HepG2 (cell line): Measurements from ENCODE around the gene DPEP3. TPM values are rescaled to one million over a fixed set of nuclear protein-coding genes. Genes with fewer than 3 reads are reported as not detected.

Source experiments
- ARNT ChIP-seq: fragments of 450-650 bp; IDR thresholded peaks from 2 replicates; pipeline ENCODE4 v1.6.1; 2017
- CBX2 ChIP-seq, 2 experiments: fragments of 200-600 bp in 1 of 2; sonication (generic); formaldehyde crosslinking in 1 of 2; IDR thresholded peaks; 2 replicates each; pipeline versions ENCODE4 v1.7.0 to v1.8.1; 2018 to 2022; ENCODE audit warnings: low read depth in 2 of 2, low read length in 1 of 2, mild to moderate bottlenecking in 1 of 2, missing genetic modification reagents in 1 of 2
- DNMT3B ChIP-seq: conservative IDR thresholded peaks from 2 replicates; pipeline ENCODE4 v1.6.1; 2016; ENCODE audit warnings: missing biosample characterization, control low read depth
- GTF3A ChIP-seq: sonication (generic); formaldehyde crosslinking; conservative IDR thresholded peaks from 2 replicates; pipeline ENCODE4 v1.4.0; 2020; ENCODE audit warnings: mild to moderate bottlenecking, missing genetic modification reagents
- KLF16 ChIP-seq, 2 experiments: sonication (generic) in 1 of 2; formaldehyde crosslinking in 1 of 2; IDR thresholded peaks; 2 replicates each; pipeline versions ENCODE4 v1.6.1 to v1.8.0; 2016 to 2023; ENCODE audit warnings: missing genetic modification reagents in 2 of 2, missing compliant biosample characterization in 1 of 2
- MAFG ChIP-seq: sonication (generic); formaldehyde crosslinking; IDR thresholded peaks from 2 replicates; pipeline ENCODE4 v1.5.1; 2020; ENCODE audit warnings: mild to moderate bottlenecking, missing genetic modification reagents
- POLR2A ChIP-seq, 2 experiments: IDR thresholded peaks; 2 replicates each; pipeline ENCODE4 v1.6.1; 2011; ENCODE audit warnings: low read depth in 2 of 2, low read length in 2 of 2, mild to moderate bottlenecking in 1 of 2, moderate library complexity in 1 of 2; ENCODE audit not compliant: insufficient read depth in 1 of 2
- SIN3A ChIP-seq: IDR thresholded peaks from 2 replicates; pipeline ENCODE4 v1.6.1; 2011; ENCODE audit warnings: low read depth, mild to moderate bottlenecking, control low read depth, low read length, borderline replicate concordance
- SMARCC2 ChIP-seq: fragments of 450-650 bp; IDR thresholded peaks from 2 replicates; pipeline ENCODE4 v1.6.1; 2017; ENCODE audit warnings: antibody characterized with exemption, mild to moderate bottlenecking
- SMYD3 ChIP-seq: sonication (generic); formaldehyde crosslinking; IDR thresholded peaks from 2 replicates; pipeline ENCODE4 v1.8.1; 2023; ENCODE audit warnings: mild to moderate bottlenecking, missing genetic modification reagents
- TMF1 ChIP-seq: sonication (generic); formaldehyde crosslinking; IDR thresholded peaks from 2 replicates; pipeline ENCODE4 v1.8.1; 2022; ENCODE audit warnings: low read depth, missing genetic modification reagents
- ZNF251 ChIP-seq: sonication (generic); formaldehyde crosslinking; IDR thresholded peaks from 2 replicates; pipeline ENCODE4 v1.9.0; 2021; ENCODE audit warnings: mild to moderate bottlenecking, missing genetic modification reagents
- ZNF282 ChIP-seq: fragments of 450-650 bp; IDR thresholded peaks from 2 replicates; pipeline ENCODE4 v1.6.1; 2018; ENCODE audit not compliant: partially characterized antibody
- ZNF615 ChIP-seq: sonication (generic); formaldehyde crosslinking; IDR thresholded peaks from 2 replicates; pipeline ENCODE4 v1.5.0; 2020; ENCODE audit warnings: mild to moderate bottlenecking, missing genetic modification reagents, borderline replicate concordance
- ZNF670 ChIP-seq: sonication (generic); formaldehyde crosslinking; IDR thresholded peaks from 2 replicates; pipeline ENCODE4 v1.8.0; 2022; ENCODE audit warnings: mild to moderate bottlenecking, missing genetic modification reagents, borderline replicate concordance
- ZNF782 ChIP-seq: sonication (generic); formaldehyde crosslinking; IDR thresholded peaks from 2 replicates; pipeline ENCODE4 v1.4.0; 2020; ENCODE audit warnings: missing genetic modification reagents, mild to moderate bottlenecking, borderline replicate concordance
- polyA plus RNA-seq, 8 experiments: library from polyadenylated mRNA; depleted of rRNA in 3 of 8; stranded (reverse) in 7 of 8; unstranded in 1 of 8; fragments of >200 nt; fragmentation: Illumina TruSeq in 4 of 8; extraction: Trizol in 4 of 8; gene quantifications; 2 replicates each; pipeline versions ENCODE4 v1.2.1 to v1.2.3, GENCODE V29; 2011 to 2016; ENCODE audit warnings: low read depth in 4 of 8, missing spikeins in 1 of 8, mixed read lengths in 1 of 8; ENCODE audit not compliant: insufficient read depth in 1 of 8
- total RNA-seq, 5 experiments: library from RNA; depleted of rRNA; stranded (reverse); fragments of >200 nt; fragmentation: Illumina TruSeq; extraction: Trizol; gene quantifications; 2 replicates each; pipeline ENCODE4 v1.2.3, GENCODE V29; 2016; ENCODE audit warnings: low read depth in 1 of 5
- TF ChIP-seq, protein P1 (sequence below): sonication (generic); formaldehyde crosslinking; IDR thresholded peaks from 2 replicates; pipeline ENCODE4 v1.4.0; 2020; ENCODE audit warnings: missing genetic modification reagents
- TF ChIP-seq, protein P2 (sequence below), 2 experiments: sonication (generic) in 1 of 2; formaldehyde crosslinking in 1 of 2; IDR thresholded peaks; 2 replicates each; pipeline versions ENCODE4 v1.6.1 to v1.9.0; 2014 to 2022; ENCODE audit warnings: antibody characterized with exemption in 1 of 2, borderline replicate concordance in 1 of 2, inconsistent platforms in 1 of 2, low read depth in 1 of 2, missing genetic modification reagents in 1 of 2
- TF ChIP-seq, protein P3 (sequence below): sonication (generic); formaldehyde crosslinking; IDR thresholded peaks from 2 replicates; pipeline ENCODE4 v1.4.0; 2020; ENCODE audit warnings: mild to moderate bottlenecking, missing genetic modification reagents

DPEP3 gene
- total and polyA plus RNA-seq, 2 of the 13 experiments (the other 11 are each of a cell fraction or from before 2014, with no cell fraction given) = not detected

DNA sequence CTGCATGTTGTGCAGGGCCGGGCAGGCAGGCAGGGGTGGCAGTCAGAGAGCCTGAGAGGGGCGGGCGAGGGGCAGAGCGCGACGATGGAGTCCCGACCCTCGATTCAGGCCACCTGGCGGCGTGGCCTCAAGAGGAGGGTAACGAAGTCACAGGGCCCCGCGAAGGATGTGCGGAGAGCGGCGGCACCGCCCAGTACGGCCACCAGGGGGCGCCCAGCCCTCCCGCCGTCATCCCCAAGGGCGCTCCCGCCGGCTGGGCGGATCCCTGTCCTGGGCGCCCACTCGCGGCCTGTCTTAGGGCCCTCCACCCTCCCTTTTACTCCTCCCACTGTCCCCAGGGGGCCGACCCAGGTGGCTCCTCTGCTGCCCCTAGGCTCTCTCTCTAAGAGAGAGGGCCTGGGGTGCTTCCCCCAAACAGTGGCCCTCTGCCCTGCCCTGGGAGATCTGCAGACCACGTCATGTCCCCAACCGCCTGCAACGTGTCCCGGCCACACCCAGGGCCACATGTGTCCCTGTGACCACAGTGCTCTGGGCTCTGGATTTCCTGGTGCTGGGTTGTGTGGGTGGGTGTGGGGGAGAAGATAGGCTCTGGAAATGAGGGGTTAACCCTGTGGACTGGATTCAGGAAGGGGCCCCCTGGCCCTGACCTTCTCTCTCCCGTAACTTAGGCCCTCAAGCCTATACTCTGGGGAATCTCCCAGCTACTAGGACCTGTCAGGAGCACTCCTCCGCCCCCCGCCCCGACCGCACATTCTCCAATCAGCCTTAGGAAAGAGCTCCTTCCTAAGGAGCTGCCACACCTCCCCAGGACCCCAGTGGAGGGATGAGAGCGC is 13.1 kb upstream of the DPEP3 start (continued):
- TF ChIP-seq, protein P1, sequence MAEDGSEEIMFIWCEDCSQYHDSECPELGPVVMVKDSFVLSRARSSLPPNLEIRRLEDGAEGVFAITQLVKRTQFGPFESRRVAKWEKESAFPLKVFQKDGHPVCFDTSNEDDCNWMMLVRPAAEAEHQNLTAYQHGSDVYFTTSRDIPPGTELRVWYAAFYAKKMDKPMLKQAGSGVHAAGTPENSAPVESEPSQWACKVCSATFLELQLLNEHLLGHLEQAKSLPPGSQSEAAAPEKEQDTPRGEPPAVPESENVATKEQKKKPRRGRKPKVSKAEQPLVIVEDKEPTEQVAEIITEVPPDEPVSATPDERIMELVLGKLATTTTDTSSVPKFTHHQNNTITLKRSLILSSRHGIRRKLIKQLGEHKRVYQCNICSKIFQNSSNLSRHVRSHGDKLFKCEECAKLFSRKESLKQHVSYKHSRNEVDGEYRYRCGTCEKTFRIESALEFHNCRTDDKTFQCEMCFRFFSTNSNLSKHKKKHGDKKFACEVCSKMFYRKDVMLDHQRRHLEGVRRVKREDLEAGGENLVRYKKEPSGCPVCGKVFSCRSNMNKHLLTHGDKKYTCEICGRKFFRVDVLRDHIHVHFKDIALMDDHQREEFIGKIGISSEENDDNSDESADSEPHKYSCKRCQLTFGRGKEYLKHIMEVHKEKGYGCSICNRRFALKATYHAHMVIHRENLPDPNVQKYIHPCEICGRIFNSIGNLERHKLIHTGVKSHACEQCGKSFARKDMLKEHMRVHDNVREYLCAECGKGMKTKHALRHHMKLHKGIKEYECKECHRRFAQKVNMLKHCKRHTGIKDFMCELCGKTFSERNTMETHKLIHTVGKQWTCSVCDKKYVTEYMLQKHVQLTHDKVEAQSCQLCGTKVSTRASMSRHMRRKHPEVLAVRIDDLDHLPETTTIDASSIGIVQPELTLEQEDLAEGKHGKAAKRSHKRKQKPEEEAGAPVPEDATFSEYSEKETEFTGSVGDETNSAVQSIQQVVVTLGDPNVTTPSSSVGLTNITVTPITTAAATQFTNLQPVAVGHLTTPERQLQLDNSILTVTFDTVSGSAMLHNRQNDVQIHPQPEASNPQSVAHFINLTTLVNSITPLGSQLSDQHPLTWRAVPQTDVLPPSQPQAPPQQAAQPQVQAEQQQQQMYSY (CRISPR knock-in tag) = no peak
- TF ChIP-seq, protein P2, sequence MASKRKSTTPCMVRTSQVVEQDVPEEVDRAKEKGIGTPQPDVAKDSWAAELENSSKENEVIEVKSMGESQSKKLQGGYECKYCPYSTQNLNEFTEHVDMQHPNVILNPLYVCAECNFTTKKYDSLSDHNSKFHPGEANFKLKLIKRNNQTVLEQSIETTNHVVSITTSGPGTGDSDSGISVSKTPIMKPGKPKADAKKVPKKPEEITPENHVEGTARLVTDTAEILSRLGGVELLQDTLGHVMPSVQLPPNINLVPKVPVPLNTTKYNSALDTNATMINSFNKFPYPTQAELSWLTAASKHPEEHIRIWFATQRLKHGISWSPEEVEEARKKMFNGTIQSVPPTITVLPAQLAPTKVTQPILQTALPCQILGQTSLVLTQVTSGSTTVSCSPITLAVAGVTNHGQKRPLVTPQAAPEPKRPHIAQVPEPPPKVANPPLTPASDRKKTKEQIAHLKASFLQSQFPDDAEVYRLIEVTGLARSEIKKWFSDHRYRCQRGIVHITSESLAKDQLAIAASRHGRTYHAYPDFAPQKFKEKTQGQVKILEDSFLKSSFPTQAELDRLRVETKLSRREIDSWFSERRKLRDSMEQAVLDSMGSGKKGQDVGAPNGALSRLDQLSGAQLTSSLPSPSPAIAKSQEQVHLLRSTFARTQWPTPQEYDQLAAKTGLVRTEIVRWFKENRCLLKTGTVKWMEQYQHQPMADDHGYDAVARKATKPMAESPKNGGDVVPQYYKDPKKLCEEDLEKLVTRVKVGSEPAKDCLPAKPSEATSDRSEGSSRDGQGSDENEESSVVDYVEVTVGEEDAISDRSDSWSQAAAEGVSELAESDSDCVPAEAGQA (IDR thresholded peaks at IDR 0.05; ENCODE audit: low read depth) = no peak
- TF ChIP-seq, protein P2 (CRISPR knock-in tag; IDR thresholded peaks at IDR 0.05; ENCODE audit: borderline replicate concordance) = no peak
- TF ChIP-seq ZNF251 (CRISPR knock-in tag) = no peak
- no peak for TF ChIP-seq DNMT3B (CRISPR knock-in tag)
- TF ChIP-seq, protein P3, sequence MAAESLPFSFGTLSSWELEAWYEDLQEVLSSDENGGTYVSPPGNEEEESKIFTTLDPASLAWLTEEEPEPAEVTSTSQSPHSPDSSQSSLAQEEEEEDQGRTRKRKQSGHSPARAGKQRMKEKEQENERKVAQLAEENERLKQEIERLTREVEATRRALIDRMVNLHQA = no peak
- peak; percentile 74 to 96; a peak in 3 of 4 replicates for TF ChIP-seq KLF16 (CRISPR knock-in tag; IDR thresholded peaks at IDR 0.05)
- no peak; the same call in 1 of the 2 replicates for TF ChIP-seq SIN3A
- no peak for TF ChIP-seq SMARCC2
- no peak for TF ChIP-seq SMYD3 (CRISPR knock-in tag)
- TF ChIP-seq CBX2 (IDR thresholded peaks at IDR 0.05; ENCODE audit: low read depth, low read length) = no peak
- TF ChIP-seq CBX2 (CRISPR knock-in tag; IDR thresholded peaks at IDR 0.05; ENCODE audit: low read depth) = no peak
- no peak for TF ChIP-seq ZNF282
- TF ChIP-seq TMF1 = no peak
- TF ChIP-seq POLR2A (IDR thresholded peaks at IDR 0.05; ENCODE audit: insufficient read depth in 1 of 2, low read depth in 2 of 2, low read length in 2 of 2) = peak; percentile 25 to 40; a peak in 2 of 4 replicates
- peak; percentile 84; the same call in 1 of the 2 replicates for TF ChIP-seq GTF3A (CRISPR knock-in tag)
- TF ChIP-seq ZNF670 (CRISPR knock-in tag) = no peak
- TF ChIP-seq ZNF782 (CRISPR knock-in tag) = no peak
- TF ChIP-seq ARNT = no peak
- TF ChIP-seq ZNF615 (CRISPR knock-in tag) = no peak
- no peak for TF ChIP-seq MAFG (CRISPR knock-in tag)
